HEK293T (cell line): ENCODE results near the gene VTI1A.

Source experiments
- BHLHE40 ChIP-seq: fragments of 450-650 bp; IDR thresholded peaks from 2 replicates; pipeline ENCODE4 v1.6.1; 2016; ENCODE audit warnings: mild to moderate bottlenecking, moderate library complexity, borderline replicate concordance
- CTBP1 ChIP-seq: fragments of 450-650 bp; IDR thresholded peaks from 2 replicates; pipeline ENCODE4 v1.6.1; 2016; ENCODE audit warnings: borderline replicate concordance
- FOXA1 ChIP-seq: fragments of 450-650 bp; IDR thresholded peaks from 2 replicates; pipeline ENCODE4 v1.6.1; 2016; ENCODE audit warnings: mild to moderate bottlenecking
- FOXK2 ChIP-seq: fragments of 450-650 bp; IDR thresholded peaks from 2 replicates; pipeline ENCODE4 v1.6.1; 2016; ENCODE audit warnings: mild to moderate bottlenecking
- FOXM1 ChIP-seq: fragments of 450-650 bp; IDR thresholded peaks from 2 replicates; pipeline ENCODE4 v1.6.1; 2017; ENCODE audit warnings: mild to moderate bottlenecking, borderline replicate concordance
- HDGF ChIP-seq: fragments of 450-650 bp; IDR thresholded peaks from 2 replicates; pipeline ENCODE4 v1.6.1; 2017; ENCODE audit warnings: antibody characterized with exemption, borderline replicate concordance
- L3MBTL2 ChIP-seq: fragments of 450-650 bp; conservative IDR thresholded peaks from 2 replicates; pipeline ENCODE4 v1.6.1; 2016; ENCODE audit warnings: mild to moderate bottlenecking
- LEF1 ChIP-seq: fragments of 450-650 bp; IDR thresholded peaks from 2 replicates; pipeline ENCODE4 v1.6.1; 2017; ENCODE audit warnings: mild to moderate bottlenecking, borderline replicate concordance
- SP1 ChIP-seq: fragments of 450-650 bp; IDR thresholded peaks from 2 replicates; pipeline ENCODE4 v1.6.1; 2017
- SUZ12 ChIP-seq: fragments of 450-650 bp; IDR thresholded peaks from 2 replicates; pipeline ENCODE4 v1.6.1; 2016; ENCODE audit warnings: mild to moderate bottlenecking
- ZNF384 ChIP-seq: fragments of 450-650 bp; IDR thresholded peaks from 2 replicates; pipeline ENCODE4 v1.6.1; 2016

- TF ChIP-seq HDGF: no peak
- TF ChIP-seq FOXM1: no peak
- TF ChIP-seq SUZ12: no peak
- TF ChIP-seq ZNF384: no peak
- TF ChIP-seq SP1: no peak
- TF ChIP-seq BHLHE40: no peak
- TF ChIP-seq FOXA1: no peak
- TF ChIP-seq L3MBTL2: no peak
- TF ChIP-seq CTBP1: no peak
- no peak for TF ChIP-seq LEF1
- no peak for TF ChIP-seq FOXK2
Observed at GRCh38 chr10:112491144-112491543, 44.1 kb downstream of the VTI1A start.
